Activated naive CD8-positive, alpha-beta T cell treated with anti-CD3 and anti-CD28 coated beads, Interleukin-2, amount 50 U/mL, for 24 hours (primary cell): ENCODE measurements around the gene IDI2.

Source experiments
- ATAC-seq: fragments of 150-1000 bp; cut with Tn5 transposase; one replicate; pipeline ENCODE4 v1.10.0; 2021
- DNase-seq: peaks from one replicate; pipeline ENCODE4 v3.0.0; 2021
- H3K27ac Mint-ChIP-seq: one replicate; pipeline ENCODE4 v1.8.0; 2021; ENCODE audit warnings: mild to moderate bottlenecking, mixed read lengths
- H3K27me3 Mint-ChIP-seq: one replicate; pipeline ENCODE4 v1.8.0; 2021; ENCODE audit warnings: mixed read lengths
- H3K36me3 Mint-ChIP-seq: one replicate; pipeline ENCODE4 v1.8.0; 2021; ENCODE audit warnings: low read depth, mixed read lengths
- H3K4me1 Mint-ChIP-seq: one replicate; pipeline ENCODE4 v1.8.0; 2021; ENCODE audit warnings: mixed read lengths
- H3K4me3 Mint-ChIP-seq: one replicate; pipeline ENCODE4 v1.8.0; 2021; ENCODE audit warnings: mild to moderate bottlenecking, moderate library complexity, mixed read lengths
- H3K9me3 Mint-ChIP-seq: one replicate; pipeline ENCODE4 v1.8.0; 2021; ENCODE audit warnings: mixed read lengths

IDI2 gene

DNA sequence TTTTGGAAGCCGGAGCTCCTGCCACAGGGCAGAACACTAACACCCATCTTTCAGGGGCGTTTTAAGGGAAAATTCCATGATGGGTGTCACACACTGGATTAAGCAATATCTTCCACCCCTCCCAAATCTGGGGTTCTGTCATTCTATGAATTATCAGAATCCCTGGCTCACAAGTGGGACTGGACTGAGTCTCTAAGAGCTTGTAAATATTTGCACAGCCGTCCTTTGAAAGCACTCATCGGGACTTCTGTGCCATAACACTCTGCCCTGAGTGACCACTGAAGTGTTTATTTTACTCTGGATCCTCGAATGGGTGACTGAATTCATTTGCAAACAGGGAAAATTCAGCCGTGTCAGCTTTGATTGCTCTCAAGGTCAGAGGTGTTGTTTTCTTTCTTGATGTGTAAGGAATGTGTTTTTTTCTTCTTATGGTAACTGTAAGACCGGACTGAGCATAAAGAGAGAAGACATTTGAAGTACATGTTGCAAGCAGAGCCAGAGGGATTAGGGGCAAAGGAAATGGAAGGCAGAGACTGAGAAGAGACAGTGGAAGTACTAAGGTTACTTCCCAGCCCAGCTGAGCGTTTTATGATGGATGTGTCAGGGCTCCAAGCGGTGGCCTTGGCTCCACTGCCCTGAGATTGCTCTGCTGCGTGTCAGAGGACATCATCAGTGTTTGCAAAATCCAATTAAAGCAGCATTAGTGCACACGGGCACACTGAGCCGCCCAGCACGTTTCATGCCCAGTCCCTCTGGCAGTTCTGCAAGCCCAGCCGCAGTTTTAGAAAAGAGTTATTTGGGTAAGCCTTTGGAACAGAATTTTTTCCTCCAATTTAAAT, 55.1 kb downstream of the IDI2 start:
- no peaks in the 10 kb centered on the region for H3K9me3 Mint-ChIP-seq
- H3K27me3 Mint-ChIP-seq = peaks cover 18% of the 10 kb centered on the region
- no peaks in the 10 kb centered on the region for H3K36me3 Mint-ChIP-seq
- ATAC-seq (no peak), DNase-seq (no peak)
- no peak overlapping the region for H3K27ac Mint-ChIP-seq
- no peak overlapping the region for H3K4me3 Mint-ChIP-seq
- H3K4me1 Mint-ChIP-seq = peaks cover 6% of the 10 kb centered on the region

DNA sequence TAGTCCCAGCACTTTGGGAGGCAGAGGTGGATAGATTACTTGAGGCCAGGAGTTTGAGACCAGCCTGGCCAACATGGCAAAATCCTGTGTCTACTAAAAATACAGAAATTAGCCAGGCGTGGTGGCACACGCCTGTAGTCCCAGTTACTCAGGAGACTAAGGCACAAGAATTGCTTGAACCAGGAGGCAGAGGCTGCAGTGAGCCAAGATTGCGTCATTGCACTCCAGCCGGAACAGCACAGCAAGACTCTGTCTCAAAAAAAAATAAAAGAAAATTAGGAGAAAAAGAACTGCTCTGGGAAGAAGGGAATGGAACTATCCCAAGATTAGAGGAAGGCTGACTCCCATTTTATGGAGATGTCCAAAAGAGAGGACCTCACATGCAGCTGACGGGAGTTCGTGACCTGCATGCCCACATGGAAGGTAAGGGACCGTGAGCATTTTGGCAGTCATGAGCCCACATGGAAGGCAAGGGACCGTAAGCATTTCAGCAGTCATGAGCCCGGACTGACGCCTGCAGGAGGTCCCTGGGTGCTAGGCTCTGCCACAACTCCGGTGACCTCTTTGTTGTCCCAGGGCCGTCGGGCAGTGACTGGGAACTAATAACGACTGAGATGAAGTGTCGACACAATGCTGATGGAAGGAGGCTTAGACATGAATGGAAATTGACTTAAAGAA, 56.0 kb downstream of the IDI2 start:
- H3K4me1 Mint-ChIP-seq = peaks cover 6% of the 10 kb centered on the region
- no peak overlapping the region for H3K4me3 Mint-ChIP-seq

More for the DNA sequence above, 56.0 kb downstream of the IDI2 start:
- Mint-ChIP-seq H3K36me3 (no peaks in the 10 kb centered on the region), H3K27me3 (peaks cover 18% of the 10 kb centered on the region), H3K9me3 (no peaks in the 10 kb centered on the region), H3K27ac (no peak overlapping the region)
- ATAC-seq (no peak), DNase-seq (no peak)
